Omental fat pad (tissue), 4 donors: Measurements from ENCODE around the gene DNMBP. TPM values are rescaled to one million over a fixed set of nuclear protein-coding genes. Genes with fewer than 3 reads are reported as not detected.
A peak's percentile ranks its signal among the peaks of the same experiment; 100 is the strongest.
"Not testable (repeated sequence)": the region's sequence is repeated elsewhere in the genome, so short reads cannot be mapped to it uniquely, and the experiment has no call there.

ENCODE experiments used
- ATAC-seq: fragments of 150-250 bp; one replicate; pipeline ENCODE4 v1.9.1; 2016; ENCODE audit warnings: mild to moderate bottlenecking, moderate library complexity; ENCODE audit not compliant: low FRiP score
- DNase-seq: peaks from one replicate; pipeline ENCODE4 v3.0.0-alpha.2; 2019; ENCODE audit warnings: low spot score
- total RNA-seq, 4 donors: library from RNA; depleted of rRNA; stranded (reverse); fragments of >200 nt; gene quantifications; one replicate each; pipeline ENCODE4 v1.1.0, GENCODE V29; 2016
- TF ChIP-seq, protein P1 (sequence below), 3 donors: fragments of 450-650 bp; IDR thresholded peaks; one replicate each; pipeline ENCODE4 v1.5.1; 2016 to 2017; ENCODE audit warnings: antibody characterized with exemption in 3 of 3, mild to moderate bottlenecking in 3 of 3, moderate library complexity in 2 of 3

The DNMBP gene
- total RNA-seq, 4 donors from 2014 or later = 17.5 to 41.3 (median 29.6) TPM

DNA sequence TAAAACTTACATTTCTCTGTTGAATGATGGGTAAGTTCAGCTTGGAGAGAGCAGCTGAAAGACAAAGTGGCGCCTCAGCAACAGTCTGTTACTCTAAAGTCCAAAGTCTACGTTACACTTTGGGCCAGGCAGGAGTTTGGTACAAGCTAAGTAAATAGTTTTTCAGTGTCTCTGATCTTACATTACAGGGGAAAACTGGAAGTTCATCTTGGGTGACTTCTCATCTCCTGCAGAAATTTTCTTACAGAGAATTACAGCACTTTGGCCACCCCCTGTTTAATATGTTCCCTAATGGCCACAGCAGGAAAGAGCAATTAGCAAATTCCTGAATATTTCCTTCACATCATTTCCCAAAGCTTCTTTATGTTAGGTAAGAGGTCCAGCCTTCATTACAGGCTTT is 160.2 kb downstream of the DNMBP start:
- no peak for DNase-seq
- ATAC-seq = no peak
- TF ChIP-seq, protein P1, sequence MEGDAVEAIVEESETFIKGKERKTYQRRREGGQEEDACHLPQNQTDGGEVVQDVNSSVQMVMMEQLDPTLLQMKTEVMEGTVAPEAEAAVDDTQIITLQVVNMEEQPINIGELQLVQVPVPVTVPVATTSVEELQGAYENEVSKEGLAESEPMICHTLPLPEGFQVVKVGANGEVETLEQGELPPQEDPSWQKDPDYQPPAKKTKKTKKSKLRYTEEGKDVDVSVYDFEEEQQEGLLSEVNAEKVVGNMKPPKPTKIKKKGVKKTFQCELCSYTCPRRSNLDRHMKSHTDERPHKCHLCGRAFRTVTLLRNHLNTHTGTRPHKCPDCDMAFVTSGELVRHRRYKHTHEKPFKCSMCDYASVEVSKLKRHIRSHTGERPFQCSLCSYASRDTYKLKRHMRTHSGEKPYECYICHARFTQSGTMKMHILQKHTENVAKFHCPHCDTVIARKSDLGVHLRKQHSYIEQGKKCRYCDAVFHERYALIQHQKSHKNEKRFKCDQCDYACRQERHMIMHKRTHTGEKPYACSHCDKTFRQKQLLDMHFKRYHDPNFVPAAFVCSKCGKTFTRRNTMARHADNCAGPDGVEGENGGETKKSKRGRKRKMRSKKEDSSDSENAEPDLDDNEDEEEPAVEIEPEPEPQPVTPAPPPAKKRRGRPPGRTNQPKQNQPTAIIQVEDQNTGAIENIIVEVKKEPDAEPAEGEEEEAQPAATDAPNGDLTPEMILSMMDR (IDR thresholded peaks at IDR 0.05) = no peak

DNA sequence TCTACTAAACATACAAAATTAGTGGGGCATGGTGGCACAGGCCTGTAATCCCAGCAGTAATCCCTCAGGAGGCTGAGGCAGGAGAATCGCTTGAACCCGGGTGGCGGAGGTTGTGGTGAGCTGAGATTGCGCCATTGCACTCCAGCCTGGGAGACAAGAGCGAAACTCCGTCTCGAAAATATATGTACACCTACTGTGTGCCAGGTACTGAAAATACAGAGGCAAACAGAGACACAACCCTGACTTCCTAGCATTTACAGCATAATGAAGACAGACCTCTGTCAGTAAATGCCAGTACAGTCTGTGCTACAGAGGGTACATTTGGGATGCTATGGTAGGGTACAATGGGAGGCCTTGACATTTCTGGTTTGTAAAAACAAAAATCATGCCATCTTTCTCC is 160.7 kb downstream of the DNMBP start:
- DNase-seq (no peak), ATAC-seq (no peak)
- TF ChIP-seq, protein P1 (IDR thresholded peaks at IDR 0.05) = no peak

DNA sequence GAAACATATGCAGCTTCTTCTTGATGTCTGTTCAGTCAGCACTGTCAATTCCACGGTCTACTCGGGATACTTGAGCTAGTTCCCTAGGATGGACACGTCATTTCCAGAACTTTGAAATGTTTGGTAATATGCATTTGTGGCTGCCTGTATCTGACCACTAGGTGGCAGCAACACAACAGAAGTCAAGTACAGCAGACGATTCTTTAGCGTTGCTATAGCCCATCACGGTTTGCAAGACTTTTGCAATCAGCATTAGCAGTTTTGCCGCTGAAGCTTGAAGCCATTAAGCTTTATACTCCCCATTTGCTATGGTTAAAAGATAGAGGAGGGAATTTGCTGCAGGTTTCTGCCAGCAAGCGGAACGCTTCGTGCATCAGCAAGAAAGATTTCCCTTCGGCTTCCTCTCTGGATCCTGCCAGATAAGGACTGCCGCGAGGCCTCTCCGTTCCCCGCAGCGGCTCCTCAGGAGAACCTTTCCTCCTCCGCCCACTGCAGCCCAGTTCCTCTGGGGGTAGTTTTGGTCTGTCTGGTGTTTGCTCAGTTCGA is 163.8 kb downstream of the DNMBP start:
- TF ChIP-seq, protein P1 (IDR thresholded peaks at IDR 0.05) = peak in 1 of 3 donors; percentile 81
- DNase-seq = peak; percentile 44

DNA sequence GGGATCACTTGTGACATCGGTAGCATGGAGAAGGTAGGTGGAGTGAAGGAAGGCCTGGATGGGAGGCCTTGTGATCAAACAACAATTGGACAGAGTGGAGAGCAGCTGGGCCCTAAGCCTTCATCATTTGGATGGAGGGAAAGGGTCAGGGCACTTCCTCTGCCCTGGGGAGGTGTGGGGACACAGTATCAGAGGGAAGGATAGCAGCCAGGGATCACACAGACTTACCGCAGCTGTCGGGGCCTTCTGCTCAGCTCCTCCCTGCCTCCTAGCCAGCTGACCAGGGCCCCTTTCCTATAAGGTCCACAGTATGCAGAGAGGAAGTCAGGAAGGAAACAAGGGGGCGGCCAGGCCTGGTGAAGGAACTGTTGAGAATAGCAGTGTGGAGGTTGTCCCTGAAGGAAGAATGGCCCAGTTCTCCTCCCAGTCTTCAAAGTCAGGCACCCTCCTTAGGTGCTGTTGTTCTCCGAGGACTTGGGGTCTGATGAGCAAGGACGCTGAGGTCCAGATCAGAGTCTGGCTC is 165.3 kb downstream of the DNMBP start:
- TF ChIP-seq, protein P1 (IDR thresholded peaks at IDR 0.05) = no peak
- DNase-seq = no peak
- no peak for ATAC-seq

More for the DNA sequence above, 163.8 kb downstream of the DNMBP start:
- ATAC-seq = peak; percentile 94

DNA sequence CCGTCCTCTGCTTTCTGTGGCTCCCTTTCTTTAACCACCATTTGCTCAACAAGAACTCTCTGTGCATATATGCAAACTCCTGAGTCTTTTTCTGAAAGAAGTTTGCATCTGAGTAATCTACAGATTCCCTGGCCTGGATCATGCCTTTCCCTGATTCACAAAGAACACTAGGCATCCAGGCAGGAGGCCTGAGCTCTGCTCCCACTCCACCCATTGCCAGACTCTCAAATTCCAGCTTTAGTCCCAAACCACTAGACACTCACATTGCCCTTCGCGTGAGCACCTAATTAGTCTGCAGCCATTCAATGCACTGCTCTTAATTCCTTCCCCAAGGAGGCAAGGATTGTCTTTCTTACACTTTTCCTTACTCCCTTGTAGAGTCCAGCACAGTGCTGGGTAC is 166.4 kb downstream of the DNMBP start:
- DNase-seq (no peak), ATAC-seq (no peak)
- TF ChIP-seq, protein P1 (IDR thresholded peaks at IDR 0.05) = no peak

DNA sequence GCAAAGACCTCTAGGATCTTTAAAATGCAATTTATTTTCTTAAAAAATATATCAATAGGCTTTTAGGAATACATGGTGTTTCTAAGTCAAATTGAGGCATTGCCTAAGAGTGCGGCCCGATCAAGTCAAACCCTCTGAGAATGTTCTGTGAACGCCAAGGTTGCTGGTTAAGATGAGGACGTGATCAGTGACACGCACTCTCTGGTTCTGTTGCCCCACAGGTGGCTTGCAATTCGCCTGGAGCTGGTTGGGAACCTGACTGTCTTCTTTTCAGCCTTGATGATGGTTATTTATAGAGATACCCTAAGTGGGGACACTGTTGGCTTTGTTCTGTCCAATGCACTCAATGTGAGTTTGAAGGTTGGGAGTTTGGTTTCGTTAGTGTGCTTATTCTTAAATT is 168.0 kb downstream of the DNMBP start:
- no peak for DNase-seq
- TF ChIP-seq, protein P1 (IDR thresholded peaks at IDR 0.05) = no peak

DNA sequence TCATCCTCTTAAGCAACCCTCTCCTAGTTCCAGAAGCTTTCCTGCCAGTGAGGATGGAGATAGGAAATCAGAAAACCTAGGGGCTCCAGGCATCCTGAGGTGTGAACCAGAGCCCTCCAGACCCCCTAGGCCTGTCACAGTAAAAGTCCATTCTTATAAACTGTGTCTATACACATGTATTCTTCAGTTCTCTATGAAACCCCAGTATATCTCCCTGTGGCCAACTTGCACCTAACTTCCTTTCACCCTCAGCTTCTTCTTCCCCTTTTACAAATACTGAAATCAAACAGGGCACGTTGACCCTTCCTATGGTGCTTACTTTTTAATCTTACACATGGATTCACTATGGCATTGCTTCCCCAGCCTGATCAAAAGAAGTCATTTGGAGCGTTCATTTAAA is 168.9 kb downstream of the DNMBP start:
- not testable (repeated sequence) for ATAC-seq, DNase-seq

More for the DNA sequence above, 168.0 kb downstream of the DNMBP start:
- no peak for ATAC-seq
